HL-60 (cell line): ENCODE data around the gene PTK7.

ENCODE experiments used
- CTCF ChIP-seq: IDR thresholded peaks from one replicate; pipeline ENCODE4 v1.5.1; 2011; ENCODE audit warnings: low read length, control low read depth, inconsistent platforms; ENCODE audit not compliant: insufficient read depth
- POLR2AphosphoS5 ChIP-seq: IDR thresholded peaks from 2 replicates; pipeline ENCODE4 v1.6.1; 2012; ENCODE audit warnings: low read depth
- SPI1 ChIP-seq: IDR thresholded peaks from 2 replicates; pipeline ENCODE4 v1.6.1; 2012; ENCODE audit warnings: low read depth, mild to moderate bottlenecking, borderline replicate concordance

GRCh38 chr6:43070028-43070632, 6.0 kb upstream of the PTK7 start:
- TF ChIP-seq CTCF, result no peak
- no peak for TF ChIP-seq POLR2AphosphoS5
- TF ChIP-seq SPI1, result no peak
